Fibroblast of upper back skin (primary cell): ENCODE data around the gene LDB3.

Experiments used
- DNase-seq: peaks from one replicate; pipeline ENCODE4 v3.0.0-alpha.2; 2013

LDB3 gene

DNA sequence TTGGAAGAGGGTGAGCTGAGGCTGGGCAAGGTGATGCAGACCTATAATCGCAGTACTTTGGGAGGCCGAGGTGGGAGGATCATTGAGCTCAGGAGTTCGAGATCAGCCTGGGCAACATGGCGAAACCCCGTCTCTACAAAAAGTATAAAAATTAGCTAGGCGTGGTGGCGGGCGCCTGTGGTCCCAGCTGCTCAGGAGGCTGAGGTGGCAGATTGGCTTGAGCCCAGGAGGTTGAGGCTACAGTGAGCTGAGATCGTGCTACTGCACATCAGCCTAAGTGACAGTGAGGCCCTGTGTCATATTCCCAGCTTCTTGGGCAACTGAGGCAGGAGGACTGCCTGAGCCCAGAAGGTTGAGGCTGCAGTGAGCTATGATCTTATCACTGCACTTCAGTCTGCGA is 101.7 kb downstream of the LDB3 start:
- DNase-seq, result no peak

DNA sequence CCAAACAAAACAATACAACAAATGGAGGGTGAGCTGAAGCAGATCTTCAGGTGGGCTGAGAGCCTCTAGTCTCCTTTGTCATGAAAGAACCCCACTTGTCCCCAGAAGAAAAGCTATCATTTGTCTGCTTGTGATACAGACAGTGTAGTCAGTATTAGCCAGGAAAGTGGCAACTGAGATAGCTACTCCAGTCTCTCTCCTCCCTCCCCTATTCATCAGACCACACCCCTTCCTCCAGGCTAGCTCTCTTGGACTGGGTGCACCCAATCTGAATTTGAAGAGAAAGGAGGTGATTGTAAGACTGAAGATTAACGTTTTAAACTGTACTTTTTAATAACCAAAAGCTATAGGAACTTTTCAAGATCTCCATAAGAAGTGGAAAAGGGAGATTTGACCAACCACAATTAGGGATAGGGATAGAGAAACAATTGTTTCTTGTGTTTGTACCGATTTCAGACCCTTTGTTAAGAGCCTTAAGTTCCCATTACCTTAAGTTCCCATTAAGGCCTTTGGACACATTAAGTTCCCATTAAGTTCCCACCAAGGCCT is 102.2 kb downstream of the LDB3 start:
- no peak for DNase-seq

DNA sequence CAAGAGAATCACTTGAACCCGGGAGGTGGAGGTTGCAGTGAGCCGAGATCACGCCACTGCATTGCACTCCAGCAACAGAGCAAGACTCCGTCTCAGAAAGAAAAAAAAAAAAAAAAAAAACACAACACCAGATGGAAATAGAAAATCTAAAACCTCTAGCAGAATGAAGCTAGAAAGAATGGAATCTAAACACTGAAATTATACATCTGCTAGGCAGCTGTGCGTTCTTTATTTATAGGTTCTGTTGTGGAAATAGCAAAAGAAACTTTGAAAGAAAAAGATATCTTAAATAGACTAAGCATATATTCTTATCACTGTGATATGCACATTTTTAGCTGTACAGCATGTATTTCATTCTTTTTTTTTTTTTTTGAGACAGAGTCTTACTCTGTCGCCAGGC is 105.2 kb downstream of the LDB3 start:
- DNase-seq, result peak; percentile 39

DNA sequence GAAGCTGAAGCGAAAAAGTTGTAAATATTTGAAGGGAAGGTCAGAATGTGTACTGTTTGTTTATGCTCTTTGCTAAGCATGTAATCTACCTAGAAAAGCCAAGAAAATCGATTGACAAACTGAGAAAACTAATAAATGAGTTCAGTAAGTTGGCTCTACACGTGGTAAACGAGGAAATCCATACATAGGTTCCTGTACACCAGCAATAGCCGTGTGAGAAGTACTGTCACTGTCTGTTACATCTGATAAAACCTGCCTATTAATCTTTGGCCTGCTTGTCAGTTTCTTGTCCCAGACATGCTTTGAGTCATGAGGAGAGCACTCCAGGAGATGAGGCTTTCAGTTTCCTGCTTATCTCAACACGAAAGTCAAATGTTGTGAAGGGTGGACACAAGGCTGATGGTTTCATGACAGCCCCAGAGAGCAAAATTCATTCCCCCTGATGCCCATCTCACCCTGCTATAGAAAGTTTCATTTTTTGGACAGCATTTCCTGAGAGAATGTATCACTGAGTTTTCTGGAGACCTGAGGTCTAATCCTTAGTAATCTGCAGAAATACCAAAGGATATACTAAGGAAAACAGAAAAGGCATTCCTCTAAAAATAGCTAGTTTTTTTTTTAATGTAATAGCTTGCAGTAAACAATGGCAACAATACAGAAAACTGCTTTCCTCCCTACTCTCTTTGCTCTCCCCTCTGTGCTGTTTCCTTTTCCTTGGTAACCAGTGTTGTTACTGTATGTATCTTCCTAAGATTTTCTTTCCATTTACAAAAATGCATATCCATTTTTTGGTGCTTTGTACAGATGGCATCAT is 107.0 kb downstream of the LDB3 start:
- peak; percentile 34 for DNase-seq

DNA sequence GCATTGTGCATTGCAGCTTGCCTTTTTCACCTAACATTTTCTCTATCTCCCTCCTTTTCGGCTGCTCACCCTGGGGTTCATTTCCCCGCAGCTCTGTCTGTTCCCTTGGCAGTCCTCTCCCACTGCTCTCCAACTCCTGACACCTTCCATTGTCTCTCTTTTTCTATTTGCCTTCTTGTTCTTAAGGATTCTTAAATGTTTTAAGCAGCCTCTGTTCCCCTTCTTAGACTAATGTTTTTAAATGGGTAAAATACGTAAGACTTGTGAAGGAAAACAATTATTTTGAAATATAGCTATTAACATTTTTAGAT is 107.5 kb downstream of the LDB3 start:
- DNase-seq, result no peak

DNA sequence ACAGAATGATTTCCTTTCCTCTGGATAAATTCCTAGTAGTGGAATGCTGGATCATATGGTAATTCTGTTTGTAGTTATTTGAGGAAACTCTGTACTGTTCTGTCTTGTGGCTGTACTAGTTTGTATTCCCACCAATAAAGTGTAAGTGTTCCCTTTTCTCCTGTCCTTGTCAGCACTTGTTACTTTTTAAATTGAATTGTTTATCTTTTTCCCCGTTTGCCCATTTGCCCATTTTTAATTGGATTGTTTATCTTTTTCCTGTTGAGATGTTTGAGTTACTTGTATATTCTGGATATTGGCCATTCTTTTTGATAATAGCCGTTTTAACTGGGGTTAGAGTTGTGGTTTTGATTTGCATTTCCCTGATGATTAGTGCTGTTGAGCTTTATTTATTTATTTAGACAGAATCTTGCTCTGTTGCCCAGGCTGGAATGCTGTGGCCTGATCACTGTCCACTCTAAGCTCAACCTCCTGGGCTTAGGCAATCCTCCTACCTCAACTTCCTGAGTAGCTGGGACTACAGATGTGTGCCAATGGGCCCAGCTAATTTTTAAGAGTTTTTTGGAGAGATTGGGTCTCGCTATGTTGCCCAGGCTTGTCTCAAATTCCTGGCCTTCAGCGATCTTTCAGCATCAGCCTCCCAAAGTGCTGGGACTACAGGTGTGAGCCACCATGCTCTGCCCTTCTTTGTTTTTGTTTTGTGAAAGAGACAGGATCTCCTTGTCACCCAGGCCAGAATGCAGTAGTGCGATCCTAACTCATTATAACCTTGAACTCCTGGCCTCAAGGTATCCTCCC is 111.1 kb downstream of the LDB3 start:
- DNase-seq, result no peak

DNA sequence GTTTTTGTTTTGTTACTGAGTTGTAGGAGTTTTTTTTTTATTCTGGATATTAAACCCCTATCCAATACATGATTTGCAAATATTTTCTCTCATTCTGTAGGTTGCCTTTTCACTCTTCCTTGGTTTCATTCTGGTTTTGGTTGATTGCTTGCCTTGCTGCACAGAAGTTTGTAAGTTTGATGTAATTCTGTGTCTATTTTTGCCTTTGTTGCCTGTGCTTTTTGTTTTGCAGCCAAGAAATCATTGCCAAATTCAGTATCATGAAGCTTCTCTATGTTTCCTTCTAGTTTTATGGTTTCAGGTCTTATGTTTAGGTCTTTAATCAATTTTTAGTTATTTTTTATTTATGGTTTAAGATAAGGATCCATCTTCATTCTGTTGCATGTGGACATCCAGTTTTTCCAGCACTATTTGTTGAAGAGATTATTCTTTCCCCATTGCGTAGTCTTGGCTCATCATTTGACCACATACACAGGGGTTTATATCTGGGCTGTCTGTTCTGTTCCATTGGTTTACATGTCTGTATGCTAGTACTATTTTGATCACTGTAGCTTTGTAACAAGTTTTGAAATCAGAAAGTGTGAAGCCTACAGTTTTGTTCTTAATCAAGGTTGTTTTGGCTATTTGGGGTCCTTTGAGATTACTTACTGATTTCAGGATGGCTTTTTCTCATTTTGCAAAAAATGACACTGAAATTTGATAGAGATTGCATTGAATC is 114.5 kb downstream of the LDB3 start:
- DNase-seq, result no peak

DNA sequence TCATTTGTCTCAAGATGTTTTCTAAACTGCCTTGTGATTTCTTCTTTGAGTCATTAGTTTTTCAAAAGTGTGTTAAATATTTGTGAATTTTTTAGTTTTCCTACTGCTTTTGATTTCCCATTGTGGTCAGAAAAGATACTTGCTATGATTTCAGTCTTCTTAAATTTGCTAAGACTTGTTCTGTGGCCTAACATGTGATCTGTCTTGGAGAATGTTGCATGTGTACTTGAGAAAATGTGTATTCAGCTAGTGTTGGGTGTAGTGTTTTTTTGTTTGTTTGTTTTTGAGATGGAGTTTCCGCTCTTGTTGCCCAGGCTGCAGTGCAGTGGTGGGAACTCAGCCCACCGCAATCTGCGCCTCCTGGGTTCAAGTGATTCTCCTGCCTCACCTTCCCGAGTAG is 116.7 kb downstream of the LDB3 start:
- no peak for DNase-seq
